Measurements from ENCODE around the gene ERN2. TPM values are rescaled to one million over a fixed set of nuclear protein-coding genes. Genes with fewer than 3 reads are reported as not detected.

The ERN2 gene
- total and polyA plus RNA-seq, 2 of the 13 experiments (the other 11 are each of a cell fraction or from before 2014, with no cell fraction given) = 2.2 to 3.5 TPM

DNA sequence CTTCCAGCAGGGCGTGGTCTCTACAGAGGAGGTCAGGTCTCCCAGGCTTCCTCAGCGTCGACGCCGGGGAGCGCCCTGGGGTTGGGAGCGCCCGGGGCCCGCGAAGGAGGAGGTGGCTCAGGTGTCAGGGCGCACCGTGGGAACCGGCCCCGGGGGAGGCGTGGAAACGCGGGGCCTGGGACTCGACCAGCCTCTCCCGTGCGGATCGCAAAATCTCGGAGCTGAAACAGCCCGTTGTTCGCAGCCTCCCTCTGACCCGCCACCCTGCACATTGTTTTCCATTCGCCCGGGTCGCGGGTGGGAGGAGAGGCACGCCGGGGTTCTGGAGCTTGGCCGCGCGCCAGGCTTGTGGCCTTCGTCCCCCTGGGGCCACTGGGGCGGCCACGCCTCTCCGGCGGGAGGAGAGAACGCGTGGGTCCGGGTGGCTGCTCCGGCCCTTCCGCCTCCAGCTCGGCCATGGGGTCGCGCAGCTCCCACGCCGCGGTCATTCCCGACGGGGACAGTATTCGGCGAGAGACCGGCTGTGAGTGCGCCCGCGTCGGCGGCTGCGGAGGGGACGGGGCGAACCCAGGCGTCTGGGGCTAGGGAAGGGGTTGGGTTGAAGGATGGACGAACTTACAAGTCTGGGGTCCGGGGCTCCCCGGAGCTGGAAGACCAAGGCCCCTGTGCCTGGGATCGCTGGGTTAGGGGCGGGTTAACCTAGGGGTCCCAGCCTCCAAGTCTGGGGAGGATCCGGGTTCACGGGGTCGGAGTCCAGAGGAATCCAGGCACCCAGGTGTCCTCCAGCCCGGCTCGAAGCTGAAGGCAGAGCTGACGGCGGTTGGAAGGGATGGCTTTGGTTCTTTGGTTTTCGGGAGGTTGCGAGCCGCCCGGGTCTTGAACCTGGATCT is 41.8 kb upstream of the ERN2 start, which contains the start of gene CHP2 (continued):
- TF ChIP-seq, protein P1, sequence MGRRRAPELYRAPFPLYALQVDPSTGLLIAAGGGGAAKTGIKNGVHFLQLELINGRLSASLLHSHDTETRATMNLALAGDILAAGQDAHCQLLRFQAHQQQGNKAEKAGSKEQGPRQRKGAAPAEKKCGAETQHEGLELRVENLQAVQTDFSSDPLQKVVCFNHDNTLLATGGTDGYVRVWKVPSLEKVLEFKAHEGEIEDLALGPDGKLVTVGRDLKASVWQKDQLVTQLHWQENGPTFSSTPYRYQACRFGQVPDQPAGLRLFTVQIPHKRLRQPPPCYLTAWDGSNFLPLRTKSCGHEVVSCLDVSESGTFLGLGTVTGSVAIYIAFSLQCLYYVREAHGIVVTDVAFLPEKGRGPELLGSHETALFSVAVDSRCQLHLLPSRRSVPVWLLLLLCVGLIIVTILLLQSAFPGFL (CRISPR knock-in tag; IDR thresholded peaks at IDR 0.05) = no peak
- TF ChIP-seq, protein P2, sequence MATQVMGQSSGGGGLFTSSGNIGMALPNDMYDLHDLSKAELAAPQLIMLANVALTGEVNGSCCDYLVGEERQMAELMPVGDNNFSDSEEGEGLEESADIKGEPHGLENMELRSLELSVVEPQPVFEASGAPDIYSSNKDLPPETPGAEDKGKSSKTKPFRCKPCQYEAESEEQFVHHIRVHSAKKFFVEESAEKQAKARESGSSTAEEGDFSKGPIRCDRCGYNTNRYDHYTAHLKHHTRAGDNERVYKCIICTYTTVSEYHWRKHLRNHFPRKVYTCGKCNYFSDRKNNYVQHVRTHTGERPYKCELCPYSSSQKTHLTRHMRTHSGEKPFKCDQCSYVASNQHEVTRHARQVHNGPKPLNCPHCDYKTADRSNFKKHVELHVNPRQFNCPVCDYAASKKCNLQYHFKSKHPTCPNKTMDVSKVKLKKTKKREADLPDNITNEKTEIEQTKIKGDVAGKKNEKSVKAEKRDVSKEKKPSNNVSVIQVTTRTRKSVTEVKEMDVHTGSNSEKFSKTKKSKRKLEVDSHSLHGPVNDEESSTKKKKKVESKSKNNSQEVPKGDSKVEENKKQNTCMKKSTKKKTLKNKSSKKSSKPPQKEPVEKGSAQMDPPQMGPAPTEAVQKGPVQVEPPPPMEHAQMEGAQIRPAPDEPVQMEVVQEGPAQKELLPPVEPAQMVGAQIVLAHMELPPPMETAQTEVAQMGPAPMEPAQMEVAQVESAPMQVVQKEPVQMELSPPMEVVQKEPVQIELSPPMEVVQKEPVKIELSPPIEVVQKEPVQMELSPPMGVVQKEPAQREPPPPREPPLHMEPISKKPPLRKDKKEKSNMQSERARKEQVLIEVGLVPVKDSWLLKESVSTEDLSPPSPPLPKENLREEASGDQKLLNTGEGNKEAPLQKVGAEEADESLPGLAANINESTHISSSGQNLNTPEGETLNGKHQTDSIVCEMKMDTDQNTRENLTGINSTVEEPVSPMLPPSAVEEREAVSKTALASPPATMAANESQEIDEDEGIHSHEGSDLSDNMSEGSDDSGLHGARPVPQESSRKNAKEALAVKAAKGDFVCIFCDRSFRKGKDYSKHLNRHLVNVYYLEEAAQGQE (IDR thresholded peaks at IDR 0.05; ENCODE audit: borderline replicate concordance in 1 of 2, low read depth in 1 of 2, low read length in 2 of 2) = no peak
- no peak for TF ChIP-seq RBFOX2 (IDR thresholded peaks at IDR 0.05; ENCODE audit: low read depth, low read length)
- TF ChIP-seq RORA (CRISPR knock-in tag; IDR thresholded peaks at IDR 0.05) = no peak
- 0 out of 2 replicates have a peak, but pooled peaks have one; percentile 17 for TF ChIP-seq ZNF160 (CRISPR knock-in tag; IDR thresholded peaks at IDR 0.05)
- TF ChIP-seq, protein P3, sequence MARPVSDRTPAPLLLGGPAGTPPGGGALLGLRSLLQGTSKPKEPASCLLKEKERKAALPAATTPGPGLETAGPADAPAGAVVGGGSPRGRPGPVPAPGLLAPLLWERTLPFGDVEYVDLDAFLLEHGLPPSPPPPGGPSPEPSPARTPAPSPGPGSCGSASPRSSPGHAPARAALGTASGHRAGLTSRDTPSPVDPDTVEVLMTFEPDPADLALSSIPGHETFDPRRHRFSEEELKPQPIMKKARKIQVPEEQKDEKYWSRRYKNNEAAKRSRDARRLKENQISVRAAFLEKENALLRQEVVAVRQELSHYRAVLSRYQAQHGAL (CRISPR knock-in tag; IDR thresholded peaks at IDR 0.05; ENCODE audit: not compliant biosample characterization) = no peak
- no peak for TF ChIP-seq E2F1 (CRISPR knock-in tag; IDR thresholded peaks at IDR 0.05)
- no peak for TF ChIP-seq HNRNPLL (IDR thresholded peaks at IDR 0.05; ENCODE audit: low read depth, low read length, poor library complexity, severe bottlenecking)
- no peak for TF ChIP-seq POLR2A (IDR thresholded peaks at IDR 0.05; ENCODE audit: insufficient read depth in 1 of 2, low read depth in 2 of 2, low read length in 2 of 2)
- TF ChIP-seq ZNF333 (CRISPR knock-in tag; IDR thresholded peaks at IDR 0.05; ENCODE audit: borderline replicate concordance) = no peak; the same call in 1 of the 2 replicates
- no peak for TF ChIP-seq HCFC1 (IDR thresholded peaks at IDR 0.05; ENCODE audit: low read depth, low read length)
- TF ChIP-seq TSC22D2 (CRISPR knock-in tag; IDR thresholded peaks at IDR 0.05; ENCODE audit: borderline replicate concordance) = no peak
- TF ChIP-seq TBL1XR1 (IDR thresholded peaks at IDR 0.05; ENCODE audit: borderline replicate concordance, low read length, partially characterized antibody) = no peak
- TF ChIP-seq ZFY (CRISPR knock-in tag; IDR thresholded peaks at IDR 0.05) = no peak
- TF ChIP-seq ASH2L (IDR thresholded peaks at IDR 0.05; ENCODE audit: insufficient read length, low read depth, low read length) = no peak
- TF ChIP-seq SOX5 (CRISPR knock-in tag; IDR thresholded peaks at IDR 0.05; ENCODE audit: borderline replicate concordance) = peak; percentile 16; the same call in 1 of the 2 replicates
- TF ChIP-seq RARG (CRISPR knock-in tag; IDR thresholded peaks at IDR 0.05; ENCODE audit: low read depth) = no peak
- peak; percentile 92 for TF ChIP-seq ZNF572 (CRISPR knock-in tag; IDR thresholded peaks at IDR 0.05)
- no peak for TF ChIP-seq GZF1 (CRISPR knock-in tag; IDR thresholded peaks at IDR 0.05)
- TF ChIP-seq ZBTB7A (CRISPR knock-in tag; IDR thresholded peaks at IDR 0.05) = no peak
- TF ChIP-seq ZNF496 (CRISPR knock-in tag; IDR thresholded peaks at IDR 0.05; ENCODE audit: insufficient replicate concordance) = no peak
- no peak for TF ChIP-seq JDP2 (CRISPR knock-in tag; IDR thresholded peaks at IDR 0.05; ENCODE audit: borderline replicate concordance)
- TF ChIP-seq ZNF547 (CRISPR knock-in tag; IDR thresholded peaks at IDR 0.05) = no peak
- TF ChIP-seq ARNT (IDR thresholded peaks at IDR 0.05) = no peak

Data from HepG2 (cell line).